BE2C (cell line): ENCODE results near the gene SBK1.

ENCODE experiments used
- DNase-seq: peaks from one replicate; pipeline ENCODE4 v3.0.0-alpha.2; 2020
- H3K27me3 ChIP-seq: fragments of 250-450 bp; sonication (Bioruptor Pico); 2 replicates; pipeline ENCODE4 v1.5.1; 2020; ENCODE audit warnings: mild to moderate bottlenecking
- H3K36me3 ChIP-seq: fragments of 250-450 bp; sonication (Bioruptor Pico); 2 replicates; pipeline ENCODE4 v1.5.1; 2020; ENCODE audit warnings: mild to moderate bottlenecking
- H3K4me1 ChIP-seq: fragments of 250-450 bp; sonication (Bioruptor Pico); 2 replicates; pipeline ENCODE4 v1.5.1; 2020
- H3K4me3 ChIP-seq: 2 replicates; pipeline ENCODE4 v1.5.1; 2011; ENCODE audit warnings: low read depth, low read length
- H3K9me3 ChIP-seq: fragments of 250-450 bp; sonication (Bioruptor Pico); 2 replicates; pipeline ENCODE4 v1.5.1; 2020
- TF ChIP-seq, protein P1 (sequence below): IDR thresholded peaks from 2 replicates; pipeline ENCODE4 v1.5.1; 2012; ENCODE audit warnings: mild to moderate bottlenecking, low read depth, low read length

SBK1 gene

DNA sequence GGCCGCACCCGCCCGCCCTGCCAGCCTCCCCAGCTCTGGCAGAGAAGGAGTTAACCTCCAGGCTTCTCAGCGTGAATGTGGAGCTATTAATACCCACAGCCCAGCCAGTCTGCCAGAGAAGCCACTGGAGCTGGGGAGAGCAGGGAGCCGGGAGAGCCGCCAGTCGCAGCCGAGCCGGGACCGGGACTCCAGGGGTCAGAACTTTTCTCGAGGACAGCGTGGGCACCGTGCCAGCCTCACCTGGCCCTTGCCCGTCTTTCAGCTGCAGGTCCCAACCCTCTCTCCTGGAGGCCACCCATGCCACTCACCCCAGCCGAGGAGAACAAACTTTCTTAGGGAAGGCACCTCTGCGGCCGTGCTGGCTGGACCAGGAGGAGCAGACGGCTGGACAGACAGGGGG lies 33.8 kb upstream of the SBK1 start:
- TF ChIP-seq, protein P1, sequence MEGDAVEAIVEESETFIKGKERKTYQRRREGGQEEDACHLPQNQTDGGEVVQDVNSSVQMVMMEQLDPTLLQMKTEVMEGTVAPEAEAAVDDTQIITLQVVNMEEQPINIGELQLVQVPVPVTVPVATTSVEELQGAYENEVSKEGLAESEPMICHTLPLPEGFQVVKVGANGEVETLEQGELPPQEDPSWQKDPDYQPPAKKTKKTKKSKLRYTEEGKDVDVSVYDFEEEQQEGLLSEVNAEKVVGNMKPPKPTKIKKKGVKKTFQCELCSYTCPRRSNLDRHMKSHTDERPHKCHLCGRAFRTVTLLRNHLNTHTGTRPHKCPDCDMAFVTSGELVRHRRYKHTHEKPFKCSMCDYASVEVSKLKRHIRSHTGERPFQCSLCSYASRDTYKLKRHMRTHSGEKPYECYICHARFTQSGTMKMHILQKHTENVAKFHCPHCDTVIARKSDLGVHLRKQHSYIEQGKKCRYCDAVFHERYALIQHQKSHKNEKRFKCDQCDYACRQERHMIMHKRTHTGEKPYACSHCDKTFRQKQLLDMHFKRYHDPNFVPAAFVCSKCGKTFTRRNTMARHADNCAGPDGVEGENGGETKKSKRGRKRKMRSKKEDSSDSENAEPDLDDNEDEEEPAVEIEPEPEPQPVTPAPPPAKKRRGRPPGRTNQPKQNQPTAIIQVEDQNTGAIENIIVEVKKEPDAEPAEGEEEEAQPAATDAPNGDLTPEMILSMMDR = no peak

DNA sequence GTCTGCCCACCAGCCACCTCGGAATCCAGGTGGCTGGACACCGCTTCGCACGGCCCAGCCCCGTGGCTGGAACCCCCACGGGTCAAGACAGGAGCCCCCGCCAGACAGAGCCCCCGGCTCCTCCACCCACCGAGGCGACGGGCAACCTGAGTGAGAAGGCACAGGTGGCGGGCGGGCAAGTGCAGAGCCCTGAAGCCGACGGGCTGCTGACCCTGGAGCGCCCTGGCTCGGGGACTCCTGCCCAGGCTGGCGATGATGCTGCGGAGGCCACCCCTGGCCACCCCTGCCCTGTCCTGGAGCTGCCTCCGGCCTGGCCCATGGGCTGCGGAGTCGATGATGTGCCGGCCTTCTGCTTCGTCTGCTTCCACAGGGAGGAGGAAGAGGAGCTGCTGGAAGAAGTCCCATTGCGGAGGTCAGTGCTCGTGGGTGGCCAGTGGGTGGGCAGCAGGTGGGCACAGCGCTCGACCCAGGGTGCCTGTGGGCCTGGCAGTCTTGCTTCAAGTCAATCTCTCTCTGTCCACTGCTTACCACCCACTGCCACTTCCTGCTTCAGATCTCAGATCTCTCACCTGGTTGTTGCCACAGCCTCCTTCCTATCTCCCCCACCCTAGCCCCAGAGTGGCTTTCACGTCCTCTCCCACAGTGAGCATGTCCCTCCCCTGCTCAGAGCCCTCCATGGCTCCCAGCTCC lies 33.1 kb upstream of the SBK1 start:
- TF ChIP-seq, protein P1 = no peak
- no peaks in the 10 kb centered on the region for H3K4me1 ChIP-seq
- H3K9me3 ChIP-seq = no peaks in the 10 kb centered on the region
- H3K4me3 ChIP-seq = no peak overlapping the region
- H3K36me3 ChIP-seq = no peaks in the 10 kb centered on the region
- DNase-seq = no peak
- H3K27me3 ChIP-seq = peaks cover 8% of the 10 kb centered on the region

More for the DNA sequence above, 33.8 kb upstream of the SBK1 start:
- H3K4me3 ChIP-seq = no peak overlapping the region
- H3K9me3 ChIP-seq = no peaks in the 10 kb centered on the region
- H3K36me3 ChIP-seq = no peaks in the 10 kb centered on the region
- no peaks in the 10 kb centered on the region for H3K4me1 ChIP-seq
- DNase-seq = no peak
- H3K27me3 ChIP-seq = peaks cover 8% of the 10 kb centered on the region

DNA sequence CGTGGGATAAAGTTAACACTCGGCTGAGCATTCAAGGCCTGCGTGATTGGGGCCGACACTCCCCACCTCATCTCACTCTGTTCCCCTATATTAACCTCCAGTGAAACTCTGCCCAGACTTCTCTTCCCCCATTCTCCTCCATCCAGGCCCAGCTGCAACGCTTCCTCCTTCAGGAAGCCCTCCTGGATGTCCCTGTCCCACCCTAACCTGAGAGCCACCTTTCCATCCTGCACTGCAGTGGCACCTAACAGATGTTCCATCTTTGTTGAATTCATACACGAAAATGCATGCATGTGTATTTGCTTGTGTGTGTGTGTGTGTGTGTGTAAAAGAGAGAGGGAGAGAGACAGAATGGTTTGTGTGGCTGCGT lies 32.6 kb upstream of the SBK1 start:
- TF ChIP-seq, protein P1 = no peak
- H3K4me3 ChIP-seq = no peak overlapping the region
- DNase-seq = no peak
- H3K4me1 ChIP-seq = no peaks in the 10 kb centered on the region
- peaks cover 8% of the 10 kb centered on the region for H3K27me3 ChIP-seq
- H3K9me3 ChIP-seq = no peaks in the 10 kb centered on the region
- no peaks in the 10 kb centered on the region for H3K36me3 ChIP-seq

GRCh38 chr16:28260193-28260592 lies 32.1 kb upstream of the SBK1 start:
- DNase-seq = no peak
- H3K4me1 ChIP-seq = no peaks in the 10 kb centered on the region
- TF ChIP-seq, protein P1 = no peak

GRCh38 chr16:28261942-28262341 lies 30.4 kb upstream of the SBK1 start:
- no peak for DNase-seq
- Histone ChIP-seq H3K27me3 (peaks cover 8% of the 10 kb centered on the region), H3K9me3 (no peaks in the 10 kb centered on the region)

More at GRCh38 chr16:28260193-28260592, 32.1 kb upstream of the SBK1 start:
- peaks cover 8% of the 10 kb centered on the region for H3K27me3 ChIP-seq
- no peaks in the 10 kb centered on the region for H3K9me3 ChIP-seq
- no peaks in the 10 kb centered on the region for H3K36me3 ChIP-seq
- no peak overlapping the region for H3K4me3 ChIP-seq

GRCh38 chr16:28263305-28263704 lies 29.0 kb upstream of the SBK1 start:
- H3K36me3 ChIP-seq = no peaks in the 10 kb centered on the region
- no peak overlapping the region for H3K4me3 ChIP-seq
- peaks cover 8% of the 10 kb centered on the region for H3K27me3 ChIP-seq
- no peak for DNase-seq
- no peaks in the 10 kb centered on the region for H3K4me1 ChIP-seq
- no peaks in the 10 kb centered on the region for H3K9me3 ChIP-seq
- TF ChIP-seq, protein P1 = no peak

More at GRCh38 chr16:28261942-28262341, 30.4 kb upstream of the SBK1 start:
- TF ChIP-seq, protein P1 = no peak
- Histone ChIP-seq H3K4me3 (no peak overlapping the region), H3K4me1 (no peaks in the 10 kb centered on the region), H3K36me3 (no peaks in the 10 kb centered on the region)
